Kidney glomerular epithelial cell (primary cell): Measurements from ENCODE around the gene TNFAIP8.
A peak's percentile ranks its signal among the peaks of the same experiment; 100 is the strongest.

Experiments
- DNase-seq: peaks from one replicate; lab custom pipeline; 2025; lab: John Stamatoyannopoulos, UW

TNFAIP8 gene

GRCh38 chr5:119329666-119330065 lies 26.2 kb upstream of the TNFAIP8 start:
- no peak for DNase-seq

- DNase-seq = no peak
These were observed 25.2 kb upstream of the TNFAIP8 start for GRCh38 chr5:119330367-119331183.

GRCh38 chr5:119331566-119332095 lies 24.2 kb upstream of the TNFAIP8 start:
- no peak for DNase-seq

GRCh38 chr5:119332208-119332607 lies 23.6 kb upstream of the TNFAIP8 start:
- no peak for DNase-seq

- no peak for DNase-seq
These were observed 22.8 kb upstream of the TNFAIP8 start for GRCh38 chr5:119332978-119333401.

- DNase-seq = no peak
These were observed 22.4 kb upstream of the TNFAIP8 start for GRCh38 chr5:119333421-119333851.

GRCh38 chr5:119335261-119335677 lies 20.6 kb upstream of the TNFAIP8 start:
- DNase-seq = no peak

GRCh38 chr5:119336262-119336661 lies 19.6 kb upstream of the TNFAIP8 start:
- DNase-seq = no peak

- DNase-seq = no peak
These were observed 18.8 kb upstream of the TNFAIP8 start for GRCh38 chr5:119336845-119337580.

- DNase-seq = no peak
These were observed 17.4 kb upstream of the TNFAIP8 start for GRCh38 chr5:119338326-119338946.

GRCh38 chr5:119339344-119339743 lies 16.5 kb upstream of the TNFAIP8 start:
- DNase-seq = no peak

- DNase-seq = no peak
These were observed 15.9 kb upstream of the TNFAIP8 start for GRCh38 chr5:119339965-119340364.

GRCh38 chr5:119340597-119341218 lies 15.1 kb upstream of the TNFAIP8 start:
- no peak for DNase-seq

- DNase-seq = no peak
These were observed 14.1 kb upstream of the TNFAIP8 start for GRCh38 chr5:119341452-119342349.

- no peak for DNase-seq
These were observed 13.4 kb upstream of the TNFAIP8 start for GRCh38 chr5:119342406-119342805.

- no peak for DNase-seq
These were observed 12.8 kb upstream of the TNFAIP8 start for GRCh38 chr5:119343052-119343451.

GRCh38 chr5:119343766-119344165 lies 12.1 kb upstream of the TNFAIP8 start:
- DNase-seq = peak; percentile 34

GRCh38 chr5:119344231-119344630 lies 11.6 kb upstream of the TNFAIP8 start:
- no peak for DNase-seq

GRCh38 chr5:119345861-119346260 lies 10.0 kb upstream of the TNFAIP8 start:
- no peak for DNase-seq

GRCh38 chr5:119346394-119346793 lies 9.4 kb upstream of the TNFAIP8 start:
- DNase-seq = no peak

GRCh38 chr5:119347574-119347973 lies 8.2 kb upstream of the TNFAIP8 start:
- DNase-seq = peak; percentile 84
